Subcutaneous adipose tissue (tissue), 4 donors: ENCODE measurements around the gene DLK1. TPM values are rescaled to one million over a fixed set of nuclear protein-coding genes. Genes with fewer than 3 reads are reported as not detected.

Experiments
- CTCF ChIP-seq: fragments of 450-650 bp; IDR thresholded peaks from one replicate; pipeline ENCODE4 v1.5.1; 2016; ENCODE audit warnings: low read depth, mild to moderate bottlenecking, control low read depth, antibody characterized with exemption, moderate library complexity
- total RNA-seq, 4 donors: library from RNA; depleted of rRNA; stranded (reverse); fragments of >200 nt; gene quantifications; one replicate each; pipeline ENCODE4 v1.1.0, GENCODE V29; 2016

DLK1 gene
- total RNA-seq, 4 donors from 2014 or later, result not detected

DNA sequence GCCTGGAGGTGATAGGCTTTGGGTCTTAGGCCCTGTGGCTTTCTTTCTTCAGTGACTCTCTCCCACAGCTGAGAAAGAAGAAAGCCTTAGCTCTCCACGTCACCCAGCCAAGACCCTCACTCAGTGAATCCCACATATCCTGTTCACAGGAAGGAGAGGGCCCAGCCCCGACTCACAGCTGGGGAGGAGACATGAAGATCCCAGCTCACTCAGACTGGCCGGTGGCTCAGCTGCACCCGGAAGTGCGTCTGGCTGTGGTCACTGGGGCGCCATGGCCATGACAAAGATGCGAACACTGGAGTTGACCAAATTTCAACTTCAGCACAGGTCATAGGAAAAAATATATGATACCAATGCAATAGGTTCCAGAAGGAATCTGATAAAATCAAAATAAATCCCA is 14.2 kb downstream of the DLK1 start:
- TF ChIP-seq CTCF, result no peak

DNA sequence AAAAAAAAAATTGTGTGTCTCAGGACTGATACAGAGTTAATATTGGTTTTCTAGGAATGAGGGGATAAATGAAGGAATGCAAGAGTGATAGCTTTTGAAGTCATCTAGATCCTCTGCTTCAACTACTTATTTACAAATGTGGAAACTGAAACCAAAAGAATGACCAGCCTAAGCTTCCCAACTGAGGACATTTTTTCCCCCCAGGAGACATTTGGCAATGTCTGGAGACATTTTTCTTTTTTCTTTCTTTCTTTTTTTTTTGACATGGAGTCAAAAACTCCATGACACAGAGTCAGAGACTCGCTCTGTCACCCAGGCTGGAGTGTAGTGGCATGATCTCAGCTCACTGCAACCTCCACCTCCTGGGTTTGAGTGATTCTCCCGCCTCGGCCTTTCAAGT is 15.3 kb downstream of the DLK1 start:
- TF ChIP-seq CTCF, result no peak

DNA sequence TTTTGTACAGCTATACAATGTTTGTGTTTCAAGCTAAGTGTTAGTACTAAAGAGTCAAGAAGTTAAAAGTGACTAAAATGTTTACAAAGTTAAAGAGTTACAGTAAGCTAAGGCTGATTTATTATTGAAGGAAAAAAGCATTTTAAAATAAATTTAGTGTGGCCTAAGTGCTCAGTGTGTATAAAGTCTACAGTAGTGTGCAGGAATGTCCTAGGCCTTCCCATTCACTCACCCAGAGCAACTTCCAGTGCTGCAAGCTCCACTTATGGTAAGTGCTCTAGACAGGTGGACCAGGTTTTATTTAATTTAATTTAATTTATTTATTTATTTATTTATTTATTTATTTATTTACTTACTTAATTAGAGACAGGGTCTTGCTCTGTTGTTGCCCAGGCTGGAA is 19.6 kb downstream of the DLK1 start:
- no peak for TF ChIP-seq CTCF

- no peak for TF ChIP-seq CTCF
Measured at GRCh38 chr14:100747021-100747586, 20.4 kb downstream of the DLK1 start.

DNA sequence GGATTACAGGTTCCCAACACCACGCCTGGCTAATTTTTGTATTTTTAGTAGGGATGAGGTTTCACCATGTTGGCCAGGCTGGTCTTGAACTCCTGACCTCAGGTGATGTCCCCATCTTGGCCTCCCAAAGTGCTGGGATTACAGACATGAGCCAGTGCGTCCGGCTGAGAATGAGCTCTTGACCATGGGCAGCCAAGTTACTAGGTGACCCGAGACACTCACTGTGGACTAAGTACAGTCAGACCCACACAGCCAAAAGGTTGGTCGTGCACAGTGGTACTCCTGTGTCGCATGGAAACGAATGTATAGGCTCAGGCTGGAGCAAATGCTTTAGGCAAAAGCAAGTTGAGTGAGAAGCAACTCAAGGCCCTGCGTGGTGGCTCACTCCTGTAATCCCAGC is 21.0 kb downstream of the DLK1 start:
- TF ChIP-seq CTCF, result no peak

DNA sequence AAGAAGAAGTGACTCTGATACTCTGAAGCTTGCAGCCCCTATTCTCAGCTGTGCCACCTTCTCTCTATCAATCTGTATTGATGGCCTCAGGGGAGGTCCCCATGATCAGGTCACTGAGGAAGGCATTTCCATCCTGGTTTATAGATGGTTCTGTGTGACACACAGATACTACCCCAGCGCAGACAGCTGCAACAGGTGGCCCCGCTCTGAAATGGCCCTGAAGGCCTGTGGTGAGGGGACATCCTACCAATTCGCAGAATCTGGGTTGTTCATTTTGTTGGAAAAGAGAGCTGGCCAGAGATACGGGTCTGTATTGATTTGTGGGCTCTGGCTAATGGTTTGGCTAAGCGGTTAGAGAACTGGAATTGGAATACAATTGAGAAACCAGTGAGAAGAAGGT is 21.7 kb downstream of the DLK1 start:
- TF ChIP-seq CTCF, result no peak

GRCh38 chr14:100748944-100749343 is 22.3 kb downstream of the DLK1 start:
- TF ChIP-seq CTCF, result no peak
